ENCODE measurements around the gene SMKR1. TPM values are rescaled to one million over a fixed set of nuclear protein-coding genes. Genes with fewer than 3 reads are reported as not detected.

The SMKR1 gene
- total RNA-seq, 1 experiment from 2014 or later, result 0.87 TPM

- H3K4me1 Mint-ChIP-seq, result no peaks in the 10 kb centered on the region
- WGBS (ENCODE audit: extremely low coverage, insufficient read length, low lambda C conversion rate), result no CpG with 5 or more reads among the region's 1 CpG
- H2AFZ ChIP-seq (ENCODE audit: low read length), result no peak overlapping the region
- no peak overlapping the region for H3K56ac ChIP-seq (ENCODE audit: insufficient read length, low read depth, low read length)
- no peak overlapping the region for H3K23ac ChIP-seq (ENCODE audit: insufficient read length, low read depth, low read length)
- H4K8ac ChIP-seq (replicated peaks; ENCODE audit: insufficient read length, low read depth, low read length), result no peak overlapping the region
- H2BK12ac ChIP-seq (ENCODE audit: insufficient read length, low read depth, low read length), result no peak overlapping the region
- DNase-seq, result no peak
- no peak overlapping the region for H3K18ac ChIP-seq (ENCODE audit: insufficient read length, low read depth, low read length)
- H3K27ac Mint-ChIP-seq, result 0 out of 7 replicates have a peak overlapping the region, but pooled peaks of 1 of the 3 experiments have one; percentile 60
- H2BK120ac ChIP-seq (ENCODE audit: low read depth, low read length, poor library complexity, severe bottlenecking), result no peak overlapping the region
- H3K27ac ChIP-seq (ENCODE audit: insufficient read length, low read depth, low read length), result no peak overlapping the region
- no peak overlapping the region for H3K9ac ChIP-seq (ENCODE audit: extremely low read depth, insufficient read length, low read length)
- no peaks in the 10 kb centered on the region for H3K27me3 ChIP-seq (ENCODE audit: insufficient read depth, low read length)
- no peak overlapping the region for H3K4ac ChIP-seq (ENCODE audit: low read depth, low read length)
- H3K79me1 ChIP-seq (ENCODE audit: insufficient read depth, low read depth, low read length, poor library complexity, severe bottlenecking), result no peaks in the 10 kb centered on the region
- H3K36me3 Mint-ChIP-seq (ENCODE audit: insufficient read depth in 1 of 3, low read depth in 3 of 3), result peaks cover 3 to 30% (median 7%) of the 10 kb centered on the region in 3 experiments; a peak in 6 of 7 replicates
- H2BK20ac ChIP-seq (ENCODE audit: low read depth, low read length, poor library complexity, severe bottlenecking), result no peak overlapping the region
- no peak overlapping the region for H4K5ac ChIP-seq (ENCODE audit: insufficient read length, low read depth, low read length)
- H2AK5ac ChIP-seq (ENCODE audit: insufficient read length, low read length), result no peak overlapping the region
- no peaks in the 10 kb centered on the region for H3K79me2 ChIP-seq (ENCODE audit: insufficient read depth, low read length)
- no peak overlapping the region for H3K4me3 Mint-ChIP-seq
- no peak overlapping the region for H4K91ac ChIP-seq (ENCODE audit: insufficient read length, low read depth, low read length)
- H3K9me3 Mint-ChIP-seq, result no peaks in the 10 kb centered on the region
- no peak overlapping the region for H2BK15ac ChIP-seq (ENCODE audit: low read depth, low read length)
- no peaks in the 10 kb centered on the region for H3K4me1 ChIP-seq (ENCODE audit: insufficient read depth, low read length)
- H3K27me3 Mint-ChIP-seq (ENCODE audit: low read depth), result no peaks in the 10 kb centered on the region
- no peak overlapping the region for H3K14ac ChIP-seq (ENCODE audit: insufficient read depth, low read length)
- no peak overlapping the region for H3K4me2 ChIP-seq (ENCODE audit: insufficient read depth, insufficient read length, low read length)
- TF ChIP-seq CTCF (conservative IDR thresholded peaks at IDR 0.05), result no peak
- H3K9me3 ChIP-seq (ENCODE audit: control insufficient read depth, low read depth, low read length), result no peaks in the 10 kb centered on the region
- H3K23me2 ChIP-seq (ENCODE audit: insufficient read length, low read depth, low read length, poor library complexity, severe bottlenecking), result no peaks in the 10 kb centered on the region
- H4K20me1 ChIP-seq (ENCODE audit: control insufficient read depth, insufficient read depth, insufficient read length), result no peaks in the 10 kb centered on the region
- no peak overlapping the region for H2BK5ac ChIP-seq (ENCODE audit: insufficient read length, low read length)
- H3T11ph ChIP-seq (ENCODE audit: low read length), result no peak overlapping the region
Observed at GRCh38 chr7:129462420-129462819, 39.9 kb upstream of the SMKR1 start.
